Ascending aorta (tissue), 2 donors: Measurements from ENCODE around the gene MEGF8. TPM values are rescaled to one million over a fixed set of nuclear protein-coding genes. Genes with fewer than 3 reads are reported as not detected.
"Not testable (repeated sequence)": the region's sequence is repeated elsewhere in the genome, so short reads cannot be mapped to it uniquely, and the experiment has no call there.

Experiments
- DNase-seq, 2 donors: peaks; one replicate each; pipeline ENCODE4 v3.0.0-alpha.2; 2019; ENCODE audit warnings: low spot score in 2 of 2
- H3K27ac ChIP-seq, 2 donors: fragments of 200-600 bp; sonication (generic); one replicate each; pipeline ENCODE4 v1.5.1; 2016 to 2017; ENCODE audit warnings: mild to moderate bottlenecking in 1 of 2
- H3K27me3 ChIP-seq: fragments of 200-600 bp; sonication (generic); one replicate; pipeline ENCODE4 v1.5.1; 2017
- H3K36me3 ChIP-seq, 2 donors: fragments of 200-600 bp; sonication (generic); one replicate each; pipeline ENCODE4 v1.5.1; 2016
- H3K4me1 ChIP-seq, 2 donors: fragments of 200-600 bp; sonication (generic); one replicate each; pipeline ENCODE4 v1.5.1; 2016 to 2017; ENCODE audit warnings: mild to moderate bottlenecking in 1 of 2
- H3K4me3 ChIP-seq, 2 donors: fragments of 200-600 bp; sonication (generic); one replicate each; pipeline ENCODE4 v1.5.1; 2016 to 2017; ENCODE audit warnings: mild to moderate bottlenecking in 1 of 2
- H3K9me3 ChIP-seq, 2 donors: fragments of 200-600 bp; sonication (generic); one replicate each; pipeline ENCODE4 v1.5.1; 2016
- intact Hi-C: fragments of 100-400 bp; cut with DNase I; formaldehyde crosslinking; loops from one replicate; pipeline ENCODE4 v1.15.1; 2023
- total RNA-seq: library from RNA; depleted of rRNA; stranded (reverse); fragments of >200 nt; gene quantifications from one replicate; pipeline ENCODE4 v1.1.0, GENCODE V29; 2016
- TF ChIP-seq, protein P1 (sequence below), 3 experiments: fragments of 200-600 bp in 2 of 3; fragments of 450-650 bp in 1 of 3; sonication (generic) in 2 of 3; IDR thresholded peaks; one replicate each; pipeline ENCODE4 v1.5.1; 2016 to 2019; ENCODE audit warnings: antibody characterized with exemption in 3 of 3, mild to moderate bottlenecking in 1 of 3, moderate library complexity in 1 of 3

Gene MEGF8
- total RNA-seq, 1 donor from 2014 or later = 61.8 TPM

DNA sequence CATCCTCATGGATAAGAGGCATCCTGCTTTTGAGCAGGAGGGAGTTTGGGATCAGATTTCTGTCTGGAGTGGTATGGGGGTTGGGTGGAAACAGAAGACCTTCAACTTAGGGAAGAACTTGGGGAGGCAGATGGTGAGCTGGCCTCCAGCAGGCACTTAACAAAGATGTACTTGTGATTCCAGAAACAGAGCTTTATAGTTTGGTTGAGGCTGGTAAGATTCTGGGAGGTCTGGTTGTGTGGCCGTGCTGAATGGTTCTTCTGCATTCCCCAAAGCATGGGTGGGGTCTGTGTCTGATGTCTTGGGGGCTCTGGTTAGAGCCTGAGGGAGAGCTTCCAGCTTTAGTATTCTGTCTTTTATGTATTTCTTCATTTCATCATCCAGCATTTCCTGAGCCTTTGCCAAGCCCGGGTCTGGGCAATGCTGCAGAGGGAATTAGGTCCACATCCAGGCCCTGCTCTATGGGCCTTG is 4.8 kb downstream of the MEGF8 start:
- H3K36me3 ChIP-seq = peaks cover 4 to 14% of the 10 kb centered on the region in 2 donors
- intact Hi-C loops = no loop called here
- H3K9me3 ChIP-seq = no peaks in the 10 kb centered on the region
- no peak overlapping the region for H3K4me3 ChIP-seq
- no peak overlapping the region for H3K27ac ChIP-seq
- TF ChIP-seq, protein P1, sequence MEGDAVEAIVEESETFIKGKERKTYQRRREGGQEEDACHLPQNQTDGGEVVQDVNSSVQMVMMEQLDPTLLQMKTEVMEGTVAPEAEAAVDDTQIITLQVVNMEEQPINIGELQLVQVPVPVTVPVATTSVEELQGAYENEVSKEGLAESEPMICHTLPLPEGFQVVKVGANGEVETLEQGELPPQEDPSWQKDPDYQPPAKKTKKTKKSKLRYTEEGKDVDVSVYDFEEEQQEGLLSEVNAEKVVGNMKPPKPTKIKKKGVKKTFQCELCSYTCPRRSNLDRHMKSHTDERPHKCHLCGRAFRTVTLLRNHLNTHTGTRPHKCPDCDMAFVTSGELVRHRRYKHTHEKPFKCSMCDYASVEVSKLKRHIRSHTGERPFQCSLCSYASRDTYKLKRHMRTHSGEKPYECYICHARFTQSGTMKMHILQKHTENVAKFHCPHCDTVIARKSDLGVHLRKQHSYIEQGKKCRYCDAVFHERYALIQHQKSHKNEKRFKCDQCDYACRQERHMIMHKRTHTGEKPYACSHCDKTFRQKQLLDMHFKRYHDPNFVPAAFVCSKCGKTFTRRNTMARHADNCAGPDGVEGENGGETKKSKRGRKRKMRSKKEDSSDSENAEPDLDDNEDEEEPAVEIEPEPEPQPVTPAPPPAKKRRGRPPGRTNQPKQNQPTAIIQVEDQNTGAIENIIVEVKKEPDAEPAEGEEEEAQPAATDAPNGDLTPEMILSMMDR (IDR thresholded peaks at IDR 0.05) = no peak
- no peaks in the 10 kb centered on the region for H3K27me3 ChIP-seq
- H3K4me1 ChIP-seq = peaks cover 0 to 17% of the 10 kb centered on the region in 2 donors
- DNase-seq = no peak

DNA sequence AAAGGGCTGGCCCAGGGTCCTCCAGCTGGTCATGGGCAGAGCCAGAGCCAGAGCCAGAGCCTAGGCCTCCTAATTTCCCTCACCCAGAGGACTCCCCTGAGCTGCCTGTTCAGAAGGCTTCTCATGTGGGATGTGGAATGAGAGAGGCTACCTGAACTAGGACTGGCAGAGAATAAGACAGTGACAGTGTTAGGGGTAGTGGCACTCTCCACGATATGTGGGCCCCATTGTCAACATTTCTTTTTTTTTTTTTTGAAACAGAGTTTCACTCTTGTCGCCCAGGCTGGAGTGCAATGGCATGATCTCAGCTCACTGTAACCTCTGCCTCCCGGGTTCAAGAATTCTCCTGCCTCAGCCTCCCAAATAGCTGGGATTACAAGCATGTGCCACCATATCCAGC is 5.9 kb downstream of the MEGF8 start:
- H3K9me3 ChIP-seq, H3K4me3 ChIP-seq, H3K27me3 ChIP-seq, DNase-seq, intact Hi-C loops, H3K27ac ChIP-seq: not testable (repeated sequence)
- Histone ChIP-seq H3K36me3 (peaks cover 10 to 21% of the 10 kb centered on the region in 2 donors), H3K4me1 (peaks cover 0 to 14% of the 10 kb centered on the region in 2 donors)

DNA sequence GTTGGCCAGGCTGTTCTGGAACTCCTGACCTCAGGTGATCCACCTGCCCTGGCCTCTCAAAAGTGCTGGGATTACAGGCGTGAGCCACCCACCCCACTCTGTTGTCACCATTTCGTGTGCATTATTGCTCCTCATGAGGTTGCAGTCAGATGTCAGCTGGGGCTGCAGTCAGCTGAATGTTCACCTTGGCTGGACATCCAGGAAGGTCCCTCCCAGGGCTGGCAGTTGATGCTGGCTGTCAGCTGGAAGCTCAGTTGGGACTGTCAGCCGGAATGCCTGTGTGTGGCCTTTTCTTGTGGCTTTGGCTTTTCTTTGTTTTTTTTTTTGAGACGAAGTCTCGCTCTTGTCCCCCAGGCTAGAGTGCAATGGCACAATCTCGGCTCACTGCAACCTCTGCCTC is 6.6 kb downstream of the MEGF8 start:
- no peak overlapping the region for H3K4me3 ChIP-seq
- no peak for DNase-seq
- H3K9me3 ChIP-seq = no peaks in the 10 kb centered on the region
- no peaks in the 10 kb centered on the region for H3K27me3 ChIP-seq
- H3K27ac ChIP-seq = no peak overlapping the region
- peaks cover 17 to 28% of the 10 kb centered on the region in 2 donors for H3K36me3 ChIP-seq
- H3K4me1 ChIP-seq = peaks cover 0 to 8% of the 10 kb centered on the region in 2 donors
- TF ChIP-seq, protein P1 (IDR thresholded peaks at IDR 0.05) = no peak
- intact Hi-C loops = no loop called here

DNA sequence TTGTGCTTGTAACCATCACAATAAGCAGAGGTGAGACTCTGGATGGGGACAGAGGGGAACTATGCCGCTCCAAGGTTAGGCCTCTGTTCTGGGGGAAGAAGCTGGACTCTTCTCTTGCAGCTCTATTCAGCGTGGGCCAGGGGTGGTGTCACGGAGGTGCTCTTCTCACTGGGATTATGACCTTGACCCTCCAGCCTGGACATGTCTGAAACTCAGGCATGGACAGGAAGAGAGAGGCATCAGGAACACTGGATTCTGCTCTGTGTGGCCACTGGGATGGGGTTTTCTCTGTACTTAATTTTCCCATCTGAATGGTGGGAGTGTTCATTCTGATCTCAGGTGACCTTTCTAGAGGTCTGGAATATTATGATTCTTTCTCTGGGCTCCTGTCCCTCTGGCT is 7.6 kb downstream of the MEGF8 start:
- H3K4me1 ChIP-seq = peaks cover 0 to 2% of the 10 kb centered on the region in 2 donors
- intact Hi-C loops = no loop called here
- no peaks in the 10 kb centered on the region for H3K9me3 ChIP-seq
- no peak for DNase-seq
- TF ChIP-seq, protein P1 (IDR thresholded peaks at IDR 0.05) = no peak
- no peak overlapping the region for H3K27ac ChIP-seq
- H3K27me3 ChIP-seq = no peaks in the 10 kb centered on the region
- no peak overlapping the region for H3K4me3 ChIP-seq
- H3K36me3 ChIP-seq = peaks cover 18 to 35% of the 10 kb centered on the region in 2 donors

DNA sequence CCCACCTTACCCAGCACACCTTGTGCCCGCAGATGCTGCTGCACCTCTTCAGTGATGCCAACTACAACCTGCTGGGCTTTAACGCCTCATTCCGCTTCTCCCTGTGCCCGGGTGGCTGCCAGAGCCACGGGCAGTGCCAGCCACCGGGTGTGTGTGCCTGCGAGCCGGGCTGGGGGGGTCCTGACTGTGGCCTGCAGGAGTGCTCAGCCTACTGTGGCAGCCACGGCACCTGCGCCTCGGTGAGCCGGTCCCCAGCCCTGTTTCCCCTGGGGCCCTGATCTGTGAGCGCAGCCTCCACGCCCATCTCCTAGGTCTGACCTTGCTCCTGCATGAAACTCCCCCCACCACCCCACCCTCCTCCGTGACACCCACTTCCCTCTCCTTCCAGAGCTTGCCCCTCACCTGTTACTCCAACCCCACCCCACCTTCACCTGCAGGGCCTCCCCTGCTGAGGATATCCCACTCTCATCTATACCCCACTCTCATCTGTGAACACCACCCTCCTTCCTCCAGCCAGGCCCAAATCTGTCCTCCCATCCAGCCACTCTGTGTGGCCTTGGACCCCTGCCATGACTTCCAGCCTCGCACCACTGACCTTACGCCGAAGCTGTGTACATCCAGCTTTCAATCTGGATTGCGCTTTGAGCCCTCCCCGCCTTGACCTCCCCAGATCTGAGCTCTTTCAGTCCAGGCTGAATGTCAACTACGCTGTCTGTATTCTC is 8.7 kb downstream of the MEGF8 start:
- intact Hi-C loops = no loop called here
- DNase-seq = no peak
- Histone ChIP-seq H3K36me3 (peaks cover 18 to 40% of the 10 kb centered on the region in 2 donors), H3K9me3 (no peaks in the 10 kb centered on the region), H3K4me3 (no peak overlapping the region), H3K27me3 (no peaks in the 10 kb centered on the region), H3K4me1 (no peaks in the 10 kb centered on the region), H3K27ac (no peak overlapping the region)
- TF ChIP-seq, protein P1 (IDR thresholded peaks at IDR 0.05) = no peak

DNA sequence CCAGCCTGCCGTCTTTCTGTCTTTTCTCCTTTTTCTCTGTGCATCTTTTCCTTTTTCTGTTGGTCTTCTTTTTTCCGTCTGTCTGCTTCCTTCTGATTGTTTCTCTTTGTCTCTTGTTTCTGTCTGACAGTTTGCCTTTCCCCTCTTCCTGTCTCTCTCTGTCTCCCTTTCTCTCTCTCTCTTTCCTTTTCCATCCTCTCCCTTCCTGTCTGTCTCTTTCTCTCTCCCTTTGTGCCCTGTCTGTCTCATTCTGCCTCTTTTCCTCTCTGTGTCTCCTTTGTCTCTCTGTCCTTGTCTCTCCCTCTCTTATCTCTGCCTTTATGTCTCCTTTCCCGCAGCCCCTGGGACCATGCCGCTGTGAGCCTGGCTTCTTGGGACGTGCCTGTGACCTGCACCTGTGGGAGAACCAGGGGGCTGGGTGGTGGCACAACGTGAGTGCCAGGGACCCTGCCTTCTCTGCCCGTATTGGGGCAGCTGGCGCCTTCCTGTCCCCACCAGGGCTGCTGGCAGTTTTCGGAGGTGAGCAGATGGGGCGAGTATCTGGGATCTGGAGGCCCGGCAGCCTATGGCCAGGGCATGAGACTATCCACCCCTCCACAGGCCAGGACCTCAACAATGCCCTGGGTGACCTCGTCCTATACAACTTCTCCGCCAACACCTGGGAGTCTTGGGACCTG is 9.4 kb downstream of the MEGF8 start:
- Histone ChIP-seq H3K27ac (no peak overlapping the region), H3K27me3 (no peaks in the 10 kb centered on the region), H3K4me3 (no peak overlapping the region), H3K36me3 (peaks cover 18 to 40% of the 10 kb centered on the region in 2 donors), H3K4me1 (no peaks in the 10 kb centered on the region), H3K9me3 (no peaks in the 10 kb centered on the region)
- TF ChIP-seq, protein P1 (IDR thresholded peaks at IDR 0.05) = no peak
- intact Hi-C loops = no loop called here
- no peak for DNase-seq
